WTC11 (cell line): ENCODE data around the gene NFU1. TPM values are rescaled to one million over a fixed set of nuclear protein-coding genes. Genes with fewer than 3 reads are reported as not detected.

ENCODE experiments used
- ATAC-seq: fragments of 200-7000 bp; cut with Tn5 transposase; 2 replicates; pipeline ENCODE4 v1.10.0; 2021; ENCODE audit warnings: mild to moderate bottlenecking, moderate library complexity
- CTCF ChIA-PET: fragments of 300-600 bp; sonication (Branson Sonifier 250); formaldehyde crosslinking; loops from one replicate; lab custom pipeline; 2021; ENCODE audit warnings: antibody characterized with exemption; lab: Charles Lee
- POLR2A ChIA-PET: fragments of 350-600 bp; sonication (Branson Sonifier 250); formaldehyde crosslinking; loops from one replicate; lab custom pipeline; 2021; ENCODE audit warnings: antibody characterized with exemption; lab: Charles Lee
- DNase-seq: peaks from one replicate; pipeline ENCODE4 v3.0.0; 2021; ENCODE audit warnings: low spot score
- H3K27ac Mint-ChIP-seq: 2 replicates; pipeline ENCODE4 v1.8.0; 2021; ENCODE audit warnings: mixed read lengths
- H3K27me3 Mint-ChIP-seq: 2 replicates; pipeline ENCODE4 v1.8.0; 2021; ENCODE audit warnings: low read depth, mild to moderate bottlenecking, moderate library complexity, mixed read lengths
- H3K36me3 Mint-ChIP-seq: 2 replicates; pipeline ENCODE4 v1.8.0; 2021; ENCODE audit warnings: mixed read lengths
- H3K4me1 Mint-ChIP-seq: 2 replicates; pipeline ENCODE4 v1.8.0; 2022; ENCODE audit warnings: mixed read lengths
- H3K4me3 Mint-ChIP-seq: 2 replicates; pipeline ENCODE4 v1.8.0; 2021; ENCODE audit warnings: mild to moderate bottlenecking, moderate library complexity, mixed read lengths
- H3K9me3 Mint-ChIP-seq: 2 replicates; pipeline ENCODE4 v1.8.0; 2021; ENCODE audit warnings: mixed read lengths
- CBFB ChIP-seq: sonication (generic); formaldehyde crosslinking; IDR thresholded peaks from 2 replicates; pipeline ENCODE4 v1.8.1; 2022; ENCODE audit warnings: mild to moderate bottlenecking, low read depth, missing genetic modification reagents
- GTF2I ChIP-seq: fragments of 250-450 bp; sonication (Bioruptor Pico); conservative IDR thresholded peaks from 2 replicates; pipeline ENCODE4 v1.4.0; 2021; ENCODE audit warnings: mild to moderate bottlenecking
- HMGXB4 ChIP-seq: sonication (generic); formaldehyde crosslinking; IDR thresholded peaks from 2 replicates; pipeline ENCODE4 v1.8.1; 2023; ENCODE audit warnings: mild to moderate bottlenecking, moderate library complexity, missing genetic modification reagents
- IRF1 ChIP-seq: sonication (generic); formaldehyde crosslinking; IDR thresholded peaks from 2 replicates; pipeline ENCODE4 v1.8.0; 2023; ENCODE audit warnings: missing genetic modification reagents
- JUN ChIP-seq: sonication (generic); formaldehyde crosslinking; IDR thresholded peaks from 2 replicates; pipeline ENCODE4 v1.8.0; 2023; ENCODE audit warnings: mild to moderate bottlenecking, missing genetic modification reagents
- MXD4 ChIP-seq: fragments of 250-450 bp; sonication (Bioruptor Pico); IDR thresholded peaks from 2 replicates; pipeline ENCODE4 v1.8.0; 2021; ENCODE audit warnings: mild to moderate bottlenecking, moderate library complexity, borderline replicate concordance
- NFATC4 ChIP-seq: fragments of 250-450 bp; sonication (Bioruptor Pico); IDR thresholded peaks from 2 replicates; pipeline ENCODE4 v1.9.0; 2021; ENCODE audit warnings: mild to moderate bottlenecking
- RELA ChIP-seq: sonication (generic); formaldehyde crosslinking; IDR thresholded peaks from 2 replicates; pipeline ENCODE4 v1.8.1; 2022; ENCODE audit warnings: missing genetic modification reagents, mild to moderate bottlenecking, borderline replicate concordance
- RORB ChIP-seq: fragments of 250-450 bp; sonication (Bioruptor Pico); IDR thresholded peaks from 2 replicates; pipeline ENCODE4 v1.9.0; 2021; ENCODE audit warnings: mild to moderate bottlenecking
- TEAD1 ChIP-seq: sonication (generic); formaldehyde crosslinking; IDR thresholded peaks from 2 replicates; pipeline ENCODE4 v1.8.0; 2022; ENCODE audit warnings: mild to moderate bottlenecking, missing genetic modification reagents
- TEAD4 ChIP-seq: sonication (generic); formaldehyde crosslinking; IDR thresholded peaks from 2 replicates; pipeline ENCODE4 v1.8.0; 2022; ENCODE audit warnings: mild to moderate bottlenecking, missing genetic modification reagents
- TP53 ChIP-seq: sonication (generic); formaldehyde crosslinking; IDR thresholded peaks from 2 replicates; pipeline ENCODE4 v1.8.1; 2023; ENCODE audit warnings: mild to moderate bottlenecking, missing genetic modification reagents
- ZNF219 ChIP-seq: sonication (generic); formaldehyde crosslinking; IDR thresholded peaks from 2 replicates; pipeline ENCODE4 v1.8.0; 2023; ENCODE audit warnings: missing genetic modification reagents, mild to moderate bottlenecking, borderline replicate concordance
- ZNF317 ChIP-seq: sonication (generic); formaldehyde crosslinking; IDR thresholded peaks from 2 replicates; pipeline ENCODE4 v1.8.1; 2023; ENCODE audit warnings: low read depth, mild to moderate bottlenecking, moderate library complexity, missing genetic modification reagents, borderline replicate concordance
- ZNF396 ChIP-seq: fragments of 250-450 bp; sonication (Bioruptor Pico); IDR thresholded peaks from 2 replicates; pipeline ENCODE4 v1.8.0; 2021; ENCODE audit warnings: mild to moderate bottlenecking, moderate library complexity, borderline replicate concordance
- total RNA-seq: library from RNA; stranded (reverse); gene quantifications from 3 replicates; pipeline ENCODE4 v1.2.3, GENCODE V29; 2021
- TF ChIP-seq, protein P1 (sequence below): sonication (generic); formaldehyde crosslinking; IDR thresholded peaks from 2 replicates; pipeline ENCODE4 v1.8.0; 2022; ENCODE audit warnings: mild to moderate bottlenecking, missing genetic modification reagents
- TF ChIP-seq, protein P2 (sequence below): fragments of 250-450 bp; sonication (Bioruptor Pico); IDR thresholded peaks from 2 replicates; pipeline ENCODE4 v1.9.0; 2021; ENCODE audit warnings: mild to moderate bottlenecking
- TF ChIP-seq, protein P3 (sequence below): sonication (generic); formaldehyde crosslinking; IDR thresholded peaks from 2 replicates; pipeline ENCODE4 v1.8.1; 2022; ENCODE audit warnings: missing genetic modification reagents, borderline replicate concordance
- TF ChIP-seq, protein P4 (sequence below): sonication (generic); formaldehyde crosslinking; IDR thresholded peaks from 2 replicates; pipeline ENCODE4 v1.8.0; 2022; ENCODE audit warnings: missing genetic modification reagents
- TF ChIP-seq, protein P5 (sequence below): sonication (generic); formaldehyde crosslinking; IDR thresholded peaks from 2 replicates; pipeline ENCODE4 v1.8.1; 2022; ENCODE audit warnings: mild to moderate bottlenecking, moderate library complexity, missing genetic modification reagents
- TF ChIP-seq, protein P6 (sequence below): fragments of 200-600 bp; IDR thresholded peaks from 2 replicates; pipeline ENCODE4 v1.8.0; 2022; ENCODE audit warnings: antibody characterized with exemption

NFU1 gene
- total RNA-seq, 1 experiment from 2014 or later, result 39.3 TPM

- TF ChIP-seq, protein P1, sequence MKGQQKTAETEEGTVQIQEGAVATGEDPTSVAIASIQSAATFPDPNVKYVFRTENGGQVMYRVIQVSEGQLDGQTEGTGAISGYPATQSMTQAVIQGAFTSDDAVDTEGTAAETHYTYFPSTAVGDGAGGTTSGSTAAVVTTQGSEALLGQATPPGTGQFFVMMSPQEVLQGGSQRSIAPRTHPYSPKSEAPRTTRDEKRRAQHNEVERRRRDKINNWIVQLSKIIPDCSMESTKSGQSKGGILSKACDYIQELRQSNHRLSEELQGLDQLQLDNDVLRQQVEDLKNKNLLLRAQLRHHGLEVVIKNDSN (CRISPR knock-in tag), result no peak
- no peak for TF ChIP-seq HMGXB4
- TF ChIP-seq TEAD1 (CRISPR knock-in tag), result no peak
- TF ChIP-seq GTF2I, result no peak
These were observed 48.0 kb downstream of the NFU1 start (continued) for GRCh38 chr2:69389271-69389670.

- ChIA-PET CTCF (no interaction called here), POLR2A (no interaction called here)
- no peaks in the 10 kb centered on the region for H3K36me3 Mint-ChIP-seq
These were observed 49.3 kb downstream of the NFU1 start for GRCh38 chr2:69387770-69388481.

More at GRCh38 chr2:69387770-69388481, 49.3 kb downstream of the NFU1 start:
- TF ChIP-seq, protein P2, sequence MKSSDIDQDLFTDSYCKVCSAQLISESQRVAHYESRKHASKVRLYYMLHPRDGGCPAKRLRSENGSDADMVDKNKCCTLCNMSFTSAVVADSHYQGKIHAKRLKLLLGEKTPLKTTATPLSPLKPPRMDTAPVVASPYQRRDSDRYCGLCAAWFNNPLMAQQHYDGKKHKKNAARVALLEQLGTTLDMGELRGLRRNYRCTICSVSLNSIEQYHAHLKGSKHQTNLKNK, result no peak
- TF ChIP-seq, protein P3, sequence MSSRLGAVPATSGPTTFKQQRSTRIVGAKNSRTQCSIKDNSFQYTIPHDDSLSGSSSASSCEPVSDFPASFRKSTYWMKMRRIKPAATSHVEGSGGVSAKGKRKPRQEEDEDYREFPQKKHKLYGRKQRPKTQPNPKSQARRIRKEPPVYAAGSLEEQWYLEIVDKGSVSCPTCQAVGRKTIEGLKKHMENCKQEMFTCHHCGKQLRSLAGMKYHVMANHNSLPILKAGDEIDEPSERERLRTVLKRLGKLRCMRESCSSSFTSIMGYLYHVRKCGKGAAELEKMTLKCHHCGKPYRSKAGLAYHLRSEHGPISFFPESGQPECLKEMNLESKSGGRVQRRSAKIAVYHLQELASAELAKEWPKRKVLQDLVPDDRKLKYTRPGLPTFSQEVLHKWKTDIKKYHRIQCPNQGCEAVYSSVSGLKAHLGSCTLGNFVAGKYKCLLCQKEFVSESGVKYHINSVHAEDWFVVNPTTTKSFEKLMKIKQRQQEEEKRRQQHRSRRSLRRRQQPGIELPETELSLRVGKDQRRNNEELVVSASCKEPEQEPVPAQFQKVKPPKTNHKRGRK (CRISPR knock-in tag), result no peak
- TF ChIP-seq CBFB (CRISPR knock-in tag), result no peak
- TF ChIP-seq TP53 (CRISPR knock-in tag), result no peak
- no peak for TF ChIP-seq RELA
- no peak for TF ChIP-seq ZNF396
- TF ChIP-seq IRF1 (CRISPR knock-in tag), result no peak
- no peak for TF ChIP-seq MXD4 (CRISPR knock-in tag)
- TF ChIP-seq, protein P4, sequence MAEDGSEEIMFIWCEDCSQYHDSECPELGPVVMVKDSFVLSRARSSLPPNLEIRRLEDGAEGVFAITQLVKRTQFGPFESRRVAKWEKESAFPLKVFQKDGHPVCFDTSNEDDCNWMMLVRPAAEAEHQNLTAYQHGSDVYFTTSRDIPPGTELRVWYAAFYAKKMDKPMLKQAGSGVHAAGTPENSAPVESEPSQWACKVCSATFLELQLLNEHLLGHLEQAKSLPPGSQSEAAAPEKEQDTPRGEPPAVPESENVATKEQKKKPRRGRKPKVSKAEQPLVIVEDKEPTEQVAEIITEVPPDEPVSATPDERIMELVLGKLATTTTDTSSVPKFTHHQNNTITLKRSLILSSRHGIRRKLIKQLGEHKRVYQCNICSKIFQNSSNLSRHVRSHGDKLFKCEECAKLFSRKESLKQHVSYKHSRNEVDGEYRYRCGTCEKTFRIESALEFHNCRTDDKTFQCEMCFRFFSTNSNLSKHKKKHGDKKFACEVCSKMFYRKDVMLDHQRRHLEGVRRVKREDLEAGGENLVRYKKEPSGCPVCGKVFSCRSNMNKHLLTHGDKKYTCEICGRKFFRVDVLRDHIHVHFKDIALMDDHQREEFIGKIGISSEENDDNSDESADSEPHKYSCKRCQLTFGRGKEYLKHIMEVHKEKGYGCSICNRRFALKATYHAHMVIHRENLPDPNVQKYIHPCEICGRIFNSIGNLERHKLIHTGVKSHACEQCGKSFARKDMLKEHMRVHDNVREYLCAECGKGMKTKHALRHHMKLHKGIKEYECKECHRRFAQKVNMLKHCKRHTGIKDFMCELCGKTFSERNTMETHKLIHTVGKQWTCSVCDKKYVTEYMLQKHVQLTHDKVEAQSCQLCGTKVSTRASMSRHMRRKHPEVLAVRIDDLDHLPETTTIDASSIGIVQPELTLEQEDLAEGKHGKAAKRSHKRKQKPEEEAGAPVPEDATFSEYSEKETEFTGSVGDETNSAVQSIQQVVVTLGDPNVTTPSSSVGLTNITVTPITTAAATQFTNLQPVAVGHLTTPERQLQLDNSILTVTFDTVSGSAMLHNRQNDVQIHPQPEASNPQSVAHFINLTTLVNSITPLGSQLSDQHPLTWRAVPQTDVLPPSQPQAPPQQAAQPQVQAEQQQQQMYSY (CRISPR knock-in tag), result no peak
- TF ChIP-seq, protein P5, sequence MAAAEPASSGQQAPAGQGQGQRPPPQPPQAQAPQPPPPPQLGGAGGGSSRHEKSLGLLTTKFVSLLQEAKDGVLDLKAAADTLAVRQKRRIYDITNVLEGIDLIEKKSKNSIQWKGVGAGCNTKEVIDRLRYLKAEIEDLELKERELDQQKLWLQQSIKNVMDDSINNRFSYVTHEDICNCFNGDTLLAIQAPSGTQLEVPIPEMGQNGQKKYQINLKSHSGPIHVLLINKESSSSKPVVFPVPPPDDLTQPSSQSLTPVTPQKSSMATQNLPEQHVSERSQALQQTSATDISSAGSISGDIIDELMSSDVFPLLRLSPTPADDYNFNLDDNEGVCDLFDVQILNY, result no peak
- TF ChIP-seq RORB (CRISPR knock-in tag), result no peak
- TF ChIP-seq HMGXB4, result no peak
- TF ChIP-seq ZNF219, result no peak
- TF ChIP-seq, protein P6, sequence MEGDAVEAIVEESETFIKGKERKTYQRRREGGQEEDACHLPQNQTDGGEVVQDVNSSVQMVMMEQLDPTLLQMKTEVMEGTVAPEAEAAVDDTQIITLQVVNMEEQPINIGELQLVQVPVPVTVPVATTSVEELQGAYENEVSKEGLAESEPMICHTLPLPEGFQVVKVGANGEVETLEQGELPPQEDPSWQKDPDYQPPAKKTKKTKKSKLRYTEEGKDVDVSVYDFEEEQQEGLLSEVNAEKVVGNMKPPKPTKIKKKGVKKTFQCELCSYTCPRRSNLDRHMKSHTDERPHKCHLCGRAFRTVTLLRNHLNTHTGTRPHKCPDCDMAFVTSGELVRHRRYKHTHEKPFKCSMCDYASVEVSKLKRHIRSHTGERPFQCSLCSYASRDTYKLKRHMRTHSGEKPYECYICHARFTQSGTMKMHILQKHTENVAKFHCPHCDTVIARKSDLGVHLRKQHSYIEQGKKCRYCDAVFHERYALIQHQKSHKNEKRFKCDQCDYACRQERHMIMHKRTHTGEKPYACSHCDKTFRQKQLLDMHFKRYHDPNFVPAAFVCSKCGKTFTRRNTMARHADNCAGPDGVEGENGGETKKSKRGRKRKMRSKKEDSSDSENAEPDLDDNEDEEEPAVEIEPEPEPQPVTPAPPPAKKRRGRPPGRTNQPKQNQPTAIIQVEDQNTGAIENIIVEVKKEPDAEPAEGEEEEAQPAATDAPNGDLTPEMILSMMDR, result no peak
- TF ChIP-seq ZNF317 (CRISPR knock-in tag), result no peak
- TF ChIP-seq JUN (CRISPR knock-in tag), result no peak
- no peak for TF ChIP-seq TEAD4 (CRISPR knock-in tag)
- no peak for TF ChIP-seq NFATC4
- peaks cover 32% of the 10 kb centered on the region for H3K4me1 Mint-ChIP-seq
- no peaks in the 10 kb centered on the region for H3K9me3 Mint-ChIP-seq
- ATAC-seq (no peak), DNase-seq (no peak)
- H3K4me3 Mint-ChIP-seq, result peak overlapping the region; percentile 92
- H3K27me3 Mint-ChIP-seq, result peaks cover 9% of the 10 kb centered on the region
- peak overlapping the region; percentile 98 for H3K27ac Mint-ChIP-seq
